K562 (cell line): ENCODE data around the gene ARHGEF7. TPM values are rescaled to one million over a fixed set of nuclear protein-coding genes. Genes with fewer than 3 reads are reported as not detected.

Experiments
- ATAC-seq: fragments of 200-7000 bp; cut with Tn5 transposase; 3 replicates; pipeline ENCODE4 v1.9.1; 2020; ENCODE audit warnings: moderate library complexity
- BruUV-seq: library from RNA; stranded (reverse); fragments of 400-500 nt; replicated peaks from 2 replicates; lab custom pipeline; 2021; lab: Mats Ljungman, UMichigan
- CTCF ChIA-PET: fragments of 300-600 bp; formaldehyde crosslinking; extraction: SDS; loops from one replicate; lab custom pipeline; 2021; ENCODE audit warnings: low intra/inter-chr PET ratio; lab: Yijun Ruan, JAX
- POLR2A ChIA-PET: fragments of 300-600, 350-650 bp; sonication (Branson Sonifier 250); formaldehyde crosslinking; extraction: SDS; loops from one replicate; lab custom pipeline; 2021; ENCODE audit warnings: antibody characterized with exemption, inconsistent platforms; lab: Yijun Ruan, JAX
- DNase-seq, 4 experiments: peaks; one replicate each; pipeline versions ENCODE4 v3.0.0 to v3.0.0-alpha.2; 2011 to 2018; ENCODE audit warnings: low spot score in 3 of 4, mixed read lengths in 3 of 4; ENCODE audit errors: extremely low read depth in 1 of 4
- FAIRE-seq: peaks from 2 replicates; lab custom pipeline; 2011; peaks lifted over from hg19 to GRCh38; lab: Jason Lieb, UNC
- H2AFZ ChIP-seq: 2 replicates; pipeline ENCODE4 v1.6.0; 2011; ENCODE audit warnings: low read depth, low read length, control low read depth, inconsistent platforms
- H3K27ac ChIP-seq: fragments of 200-600 bp; 3 replicates; pipeline ENCODE4 v1.8.0; 2011; ENCODE audit warnings: low read depth, mild to moderate bottlenecking, control low read depth, inconsistent platforms, low read length, moderate library complexity, mixed read lengths; ENCODE audit errors: extremely low read depth
- H3K27me3 ChIP-seq, 2 experiments: fragments of 300-600 bp in 1 of 2; 2 replicates in 1 of 2; 3 replicates in 1 of 2; pipeline versions ENCODE4 v1.6.0 to v1.8.0; 2011; ENCODE audit warnings: inconsistent platforms in 2 of 2, low read length in 2 of 2, mild to moderate bottlenecking in 1 of 2, mixed read lengths in 1 of 2, moderate library complexity in 1 of 2; ENCODE audit not compliant: control insufficient read depth in 2 of 2, insufficient read depth in 2 of 2
- H3K36me3 ChIP-seq: fragments of 300-600 bp; 3 replicates; pipeline ENCODE4 v1.8.0; 2011; ENCODE audit warnings: mild to moderate bottlenecking, low read length, inconsistent platforms; ENCODE audit not compliant: control insufficient read depth, insufficient read depth
- H3K4me1 ChIP-seq, 2 experiments: fragments of 200-600 bp in 1 of 2; replicated peaks in 1 of 2; 2 replicates in 1 of 2; 3 replicates in 1 of 2; pipeline versions ENCODE4 v1.5.1 to v1.8.0; 2011; ENCODE audit warnings: inconsistent platforms in 2 of 2, low read length in 2 of 2, mild to moderate bottlenecking in 1 of 2, mixed read lengths in 1 of 2, moderate library complexity in 1 of 2; ENCODE audit not compliant: control insufficient read depth in 2 of 2, insufficient read depth in 2 of 2
- H3K4me2 ChIP-seq: 2 replicates; pipeline ENCODE4 v1.6.1; 2011; ENCODE audit warnings: low read length, control low read depth, inconsistent platforms, mixed read lengths; ENCODE audit not compliant: insufficient read depth
- H3K4me3 ChIP-seq: fragments of 200-600 bp; sonication (generic), shearing (Covaris generic); 2 replicates; pipeline ENCODE4 v1.5.1; 2016; ENCODE audit warnings: control low read depth, inconsistent platforms
- H3K79me2 ChIP-seq: fragments of 200-600 bp; 3 replicates; pipeline ENCODE4 v1.8.0; 2011; ENCODE audit warnings: low read length, inconsistent platforms; ENCODE audit not compliant: control insufficient read depth, insufficient read depth
- H3K9ac ChIP-seq, 2 experiments: 2 replicates each; pipeline versions ENCODE4 v1.6.0 to v1.6.1; 2011; ENCODE audit warnings: low read depth in 2 of 2, low read length in 2 of 2, control low read depth in 1 of 2, inconsistent platforms in 1 of 2, mild to moderate bottlenecking in 1 of 2, mixed read lengths in 1 of 2; ENCODE audit not compliant: insufficient read depth in 1 of 2
- H3K9me1 ChIP-seq: one replicate; pipeline ENCODE4 v1.6.0; 2011; ENCODE audit warnings: inconsistent platforms, mild to moderate bottlenecking, low read length, moderate library complexity; ENCODE audit not compliant: control insufficient read depth, insufficient read depth
- H3K9me3 ChIP-seq: replicated peaks from 2 replicates; pipeline ENCODE4 v1.5.1; 2011; ENCODE audit warnings: low read depth, low read length, inconsistent platforms; ENCODE audit not compliant: control insufficient read depth, insufficient read depth
- H4K20me1 ChIP-seq: replicated peaks from 2 replicates; pipeline ENCODE4 v1.6.1; 2011; ENCODE audit warnings: low read length, inconsistent platforms, mixed read lengths; ENCODE audit not compliant: control insufficient read depth, insufficient read depth
- ARHGAP35 ChIP-seq: fragments of 450-650 bp; IDR thresholded peaks from 2 replicates; pipeline ENCODE4 v1.6.1; 2018; ENCODE audit not compliant: partially characterized antibody
- GATAD2A ChIP-seq: fragments of 450-650 bp; IDR thresholded peaks from 2 replicates; pipeline ENCODE4 v1.6.1; 2017
- HDAC2 ChIP-seq: fragments of 450-650 bp; IDR thresholded peaks from 2 replicates; pipeline ENCODE4 v1.6.1; 2016; ENCODE audit warnings: mild to moderate bottlenecking
- MED1 ChIP-seq: sonication (generic); formaldehyde crosslinking; IDR thresholded peaks from 2 replicates; pipeline ENCODE4 v1.8.1; 2023; ENCODE audit warnings: missing genetic modification reagents, borderline replicate concordance
- MEIS2 ChIP-seq: fragments of 450-650 bp; IDR thresholded peaks from 2 replicates; pipeline ENCODE4 v1.6.1; 2014; ENCODE audit warnings: mild to moderate bottlenecking; ENCODE audit not compliant: partially characterized antibody
- MXI1 ChIP-seq: IDR thresholded peaks from 2 replicates; pipeline ENCODE4 v1.6.1; 2011; ENCODE audit warnings: low read depth, mild to moderate bottlenecking, improper control_type of control experiment, low read length
- SPI1 ChIP-seq: IDR thresholded peaks from 2 replicates; pipeline ENCODE4 v1.6.1; 2011; ENCODE audit warnings: low read depth, low read length, control low read depth, borderline replicate concordance
- SRSF7 ChIP-seq: fragments of 200-400 bp; formaldehyde crosslinking; optimal IDR thresholded peaks from 2 replicates; pipeline ENCODE3; 2017; ENCODE audit warnings: mild to moderate bottlenecking, low read depth, low read length
- TCFL5 ChIP-seq: fragments of 250-450 bp; sonication (Bioruptor Pico); conservative IDR thresholded peaks from 2 replicates; pipeline ENCODE4 v1.6.1; 2021; ENCODE audit warnings: mild to moderate bottlenecking, moderate library complexity, matching md5 sums
- ZBTB1 ChIP-seq: sonication (generic); formaldehyde crosslinking; IDR thresholded peaks from 2 replicates; pipeline ENCODE4 v1.8.1; 2023; ENCODE audit warnings: missing genetic modification reagents, low read depth, mild to moderate bottlenecking, borderline replicate concordance
- WGBS: fragments of 100-300 bp; shearing (Covaris generic); methylation state at CpG from one replicate; pipeline ENCODE4 v1.1.6; 2016; ENCODE audit warnings: low coverage, mixed read lengths; ENCODE audit not compliant: insufficient coverage; ENCODE audit errors: missing lambda C conversion rate; 5-methylcytosine and 5-hydroxymethylcytosine counted together
- in situ Hi-C: fragments of 300-500 bp; cut with MboI; formaldehyde crosslinking; loops from 4 replicates; pipeline ENCODE4 v1.15.0; 2018; ENCODE audit warnings: inconsistent platforms, mixed read lengths
- intact Hi-C: fragments of 100-400 bp; cut with micrococcal nuclease; formaldehyde crosslinking; loops from 2 replicates; pipeline ENCODE4 v1.14.2; 2022
- polyA plus RNA-seq, 8 experiments: library from polyadenylated mRNA; depleted of rRNA in 4 of 8; stranded (reverse) in 5 of 8; unstranded in 3 of 8; fragments of >200 nt; fragmentation: Nextera tagmentation in 2 of 8; fragmentation: Illumina TruSeq in 1 of 8; extraction: Ambion mirVana in 2 of 8; extraction: Trizol in 1 of 8; gene quantifications; 2 replicates each; pipeline versions ENCODE4 v1.2.1 to v1.2.3, GENCODE V29; 2011 to 2014; ENCODE audit warnings: inconsistent platforms in 1 of 8, missing spikeins in 1 of 8
- total RNA-seq, 7 experiments: library from RNA; depleted of rRNA in 6 of 7; stranded (reverse); fragments of >200 nt in 6 of 7; fragmentation: Illumina TruSeq in 2 of 7; extraction: Trizol in 2 of 7; gene quantifications; 2 replicates each; pipeline versions ENCODE4 v1.2.1 to v1.2.3, GENCODE V29; 2011 to 2021; ENCODE audit warnings: low replicate concordance in 1 of 7
- TF ChIP-seq, protein P1 (sequence below): fragments of 250-450 bp; sonication (Bioruptor Pico); IDR thresholded peaks from 2 replicates; pipeline ENCODE4 v1.8.0; 2021; ENCODE audit warnings: moderate library complexity, mild to moderate bottlenecking, inconsistent platforms
- TF ChIP-seq, protein P2 (sequence below): fragments of 150-350 bp; conservative IDR thresholded peaks from 2 replicates; pipeline ENCODE4 v1.6.1; 2014; ENCODE audit warnings: low read length
- TF ChIP-seq, protein P3 (sequence below): fragments of 250-450 bp; sonication (Bioruptor Pico); IDR thresholded peaks from 2 replicates; pipeline ENCODE4 v1.8.0; 2021; ENCODE audit warnings: moderate library complexity, mild to moderate bottlenecking, inconsistent platforms
- TF ChIP-seq, protein P4 (sequence below): fragments of 450-650 bp; formaldehyde crosslinking; IDR thresholded peaks from 2 replicates; pipeline ENCODE4 v1.4.0; 2020; ENCODE audit warnings: mild to moderate bottlenecking

ARHGEF7 gene
- total and polyA plus RNA-seq, 9 of the 15 experiments (the other 6 are each of a cell fraction or from before 2014, with no cell fraction given): 2.1 to 26.8 (median 17.5) TPM

DNA sequence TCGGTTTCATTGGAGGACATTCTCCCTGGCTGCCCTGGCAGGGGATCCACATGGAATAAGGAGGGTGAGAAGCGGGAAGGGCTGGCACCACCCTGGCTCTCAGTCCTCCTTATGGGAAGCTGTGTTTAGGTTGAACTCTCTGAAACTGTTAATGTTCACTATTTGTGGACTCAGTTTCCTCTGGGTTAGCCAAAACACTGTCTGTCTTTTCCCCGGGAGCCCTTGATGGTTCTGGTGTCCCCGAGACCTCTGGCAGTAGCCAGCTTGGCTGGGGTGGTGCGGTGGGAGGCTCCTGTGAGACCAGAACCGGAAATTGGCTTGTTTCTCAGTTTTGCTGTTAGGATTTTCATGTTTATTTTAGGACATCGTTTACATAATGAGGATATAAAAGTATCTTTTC lies 157.0 kb downstream of the ARHGEF7 start:
- in situ Hi-C loops: no loop called here

DNA sequence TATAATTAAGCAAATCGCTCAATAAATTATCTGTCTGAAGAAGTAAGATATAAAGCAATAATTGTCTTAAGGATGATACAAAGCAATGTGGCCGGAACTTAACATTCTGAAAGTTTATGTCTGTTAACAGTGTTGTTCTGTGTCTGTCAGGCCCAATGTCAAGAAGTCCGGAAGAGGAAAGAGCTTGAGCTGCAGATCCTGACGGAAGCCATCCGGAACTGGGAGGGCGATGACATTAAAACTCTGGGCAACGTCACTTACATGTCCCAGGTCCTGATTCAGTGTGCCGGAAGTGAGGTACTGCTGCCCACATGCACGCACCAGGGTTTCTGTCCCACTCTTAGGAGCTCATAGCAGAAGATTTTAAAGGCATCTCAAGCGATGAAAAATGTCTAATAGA lies 160.3 kb downstream of the ARHGEF7 start:
- in situ Hi-C loops: no loop called here
- H4K20me1 ChIP-seq: no peaks in the 10 kb centered on the region
- H3K36me3 ChIP-seq: peaks cover 48% of the 10 kb centered on the region; the same call in 2 of the 3 replicates
- 95% methylated on average over 10 of the region's 10 CpGs for WGBS
- intact Hi-C loops: no loop called here
- H3K27ac ChIP-seq: no peak overlapping the region
- no peak overlapping the region for H3K4me3 ChIP-seq
- H3K79me2 ChIP-seq: no peaks in the 10 kb centered on the region
- BruUV-seq: no TSS peak
- H3K4me2 ChIP-seq: no peak overlapping the region
- FAIRE-seq: no peak
- no peaks in the 10 kb centered on the region for H3K9me1 ChIP-seq
- no peak for ATAC-seq
- POLR2A ChIA-PET: no interaction called here
- no peak for DNase-seq
- no peak overlapping the region for H2AFZ ChIP-seq
- no peaks in the 10 kb centered on the region for H3K27me3 ChIP-seq
- H3K9ac ChIP-seq: no peak overlapping the region
- no peaks in the 10 kb centered on the region for H3K4me1 ChIP-seq
- CTCF ChIA-PET: no interaction called here
- no peaks in the 10 kb centered on the region for H3K9me3 ChIP-seq
- TF ChIP-seq SPI1: no peak
- TF ChIP-seq, protein P1, sequence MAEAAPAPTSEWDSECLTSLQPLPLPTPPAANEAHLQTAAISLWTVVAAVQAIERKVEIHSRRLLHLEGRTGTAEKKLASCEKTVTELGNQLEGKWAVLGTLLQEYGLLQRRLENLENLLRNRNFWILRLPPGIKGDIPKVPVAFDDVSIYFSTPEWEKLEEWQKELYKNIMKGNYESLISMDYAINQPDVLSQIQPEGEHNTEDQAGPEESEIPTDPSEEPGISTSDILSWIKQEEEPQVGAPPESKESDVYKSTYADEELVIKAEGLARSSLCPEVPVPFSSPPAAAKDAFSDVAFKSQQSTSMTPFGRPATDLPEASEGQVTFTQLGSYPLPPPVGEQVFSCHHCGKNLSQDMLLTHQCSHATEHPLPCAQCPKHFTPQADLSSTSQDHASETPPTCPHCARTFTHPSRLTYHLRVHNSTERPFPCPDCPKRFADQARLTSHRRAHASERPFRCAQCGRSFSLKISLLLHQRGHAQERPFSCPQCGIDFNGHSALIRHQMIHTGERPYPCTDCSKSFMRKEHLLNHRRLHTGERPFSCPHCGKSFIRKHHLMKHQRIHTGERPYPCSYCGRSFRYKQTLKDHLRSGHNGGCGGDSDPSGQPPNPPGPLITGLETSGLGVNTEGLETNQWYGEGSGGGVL (CRISPR knock-in tag): no peak
- TF ChIP-seq MED1: no peak
- TF ChIP-seq, protein P2, sequence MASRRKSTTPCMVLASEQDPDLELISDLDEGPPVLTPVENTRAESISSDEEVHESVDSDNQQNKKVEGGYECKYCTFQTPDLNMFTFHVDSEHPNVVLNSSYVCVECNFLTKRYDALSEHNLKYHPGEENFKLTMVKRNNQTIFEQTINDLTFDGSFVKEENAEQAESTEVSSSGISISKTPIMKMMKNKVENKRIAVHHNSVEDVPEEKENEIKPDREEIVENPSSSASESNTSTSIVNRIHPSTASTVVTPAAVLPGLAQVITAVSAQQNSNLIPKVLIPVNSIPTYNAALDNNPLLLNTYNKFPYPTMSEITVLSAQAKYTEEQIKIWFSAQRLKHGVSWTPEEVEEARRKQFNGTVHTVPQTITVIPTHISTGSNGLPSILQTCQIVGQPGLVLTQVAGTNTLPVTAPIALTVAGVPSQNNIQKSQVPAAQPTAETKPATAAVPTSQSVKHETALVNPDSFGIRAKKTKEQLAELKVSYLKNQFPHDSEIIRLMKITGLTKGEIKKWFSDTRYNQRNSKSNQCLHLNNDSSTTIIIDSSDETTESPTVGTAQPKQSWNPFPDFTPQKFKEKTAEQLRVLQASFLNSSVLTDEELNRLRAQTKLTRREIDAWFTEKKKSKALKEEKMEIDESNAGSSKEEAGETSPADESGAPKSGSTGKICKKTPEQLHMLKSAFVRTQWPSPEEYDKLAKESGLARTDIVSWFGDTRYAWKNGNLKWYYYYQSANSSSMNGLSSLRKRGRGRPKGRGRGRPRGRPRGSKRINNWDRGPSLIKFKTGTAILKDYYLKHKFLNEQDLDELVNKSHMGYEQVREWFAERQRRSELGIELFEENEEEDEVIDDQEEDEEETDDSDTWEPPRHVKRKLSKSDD: no peak
- no peak for TF ChIP-seq ARHGAP35

More for the DNA sequence above, 157.0 kb downstream of the ARHGEF7 start:
- Histone ChIP-seq H4K20me1 (no peaks in the 10 kb centered on the region), H3K36me3 (peaks cover 49% of the 10 kb centered on the region; the same call in 2 of the 3 replicates), H3K79me2 (no peaks in the 10 kb centered on the region), H3K4me1 (no peaks in the 10 kb centered on the region), H3K9me1 (no peaks in the 10 kb centered on the region), H3K9ac (no peak overlapping the region), H3K4me3 (no peak overlapping the region), H2AFZ (no peak overlapping the region), H3K27me3 (no peaks in the 10 kb centered on the region), H3K4me2 (no peak overlapping the region), H3K27ac (no peak overlapping the region), H3K9me3 (no peaks in the 10 kb centered on the region)
- TF ChIP-seq, protein P3, sequence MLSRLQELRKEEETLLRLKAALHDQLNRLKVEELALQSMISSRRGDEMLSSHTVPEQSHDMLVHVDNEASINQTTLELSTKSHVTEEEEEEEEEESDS (CRISPR knock-in tag): no peak
- TF ChIP-seq GATAD2A: no peak
- TF ChIP-seq, protein P4, sequence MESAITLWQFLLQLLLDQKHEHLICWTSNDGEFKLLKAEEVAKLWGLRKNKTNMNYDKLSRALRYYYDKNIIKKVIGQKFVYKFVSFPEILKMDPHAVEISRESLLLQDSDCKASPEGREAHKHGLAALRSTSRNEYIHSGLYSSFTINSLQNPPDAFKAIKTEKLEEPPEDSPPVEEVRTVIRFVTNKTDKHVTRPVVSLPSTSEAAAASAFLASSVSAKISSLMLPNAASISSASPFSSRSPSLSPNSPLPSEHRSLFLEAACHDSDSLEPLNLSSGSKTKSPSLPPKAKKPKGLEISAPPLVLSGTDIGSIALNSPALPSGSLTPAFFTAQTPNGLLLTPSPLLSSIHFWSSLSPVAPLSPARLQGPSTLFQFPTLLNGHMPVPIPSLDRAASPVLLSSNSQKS (CRISPR knock-in tag): no peak
- TF ChIP-seq TCFL5 (CRISPR knock-in tag): no peak
- TF ChIP-seq ZBTB1 (CRISPR knock-in tag): no peak
- no peak for TF ChIP-seq MXI1
- no peak for TF ChIP-seq SRSF7
- TF ChIP-seq MEIS2: no peak
- TF ChIP-seq HDAC2: no peak
- no peak for ATAC-seq
- CTCF ChIA-PET: no interaction called here
- no TSS peak for BruUV-seq
- intact Hi-C loops: no loop called here
- no peak for DNase-seq
- no peak for FAIRE-seq
- 96% methylated on average over 7 of the region's 7 CpGs for WGBS
- POLR2A ChIA-PET: no interaction called here
